CD4-positive, alpha-beta T cell treated with Interleukin-1 beta for 1 hour (primary cell): ENCODE results near the gene AKR1B1.

ENCODE experiments used
- DNase-seq, 2 donors: peaks; one replicate each; pipeline ENCODE4 v3.0.0-alpha.2; 2020 to 2022

AKR1B1 gene

DNA sequence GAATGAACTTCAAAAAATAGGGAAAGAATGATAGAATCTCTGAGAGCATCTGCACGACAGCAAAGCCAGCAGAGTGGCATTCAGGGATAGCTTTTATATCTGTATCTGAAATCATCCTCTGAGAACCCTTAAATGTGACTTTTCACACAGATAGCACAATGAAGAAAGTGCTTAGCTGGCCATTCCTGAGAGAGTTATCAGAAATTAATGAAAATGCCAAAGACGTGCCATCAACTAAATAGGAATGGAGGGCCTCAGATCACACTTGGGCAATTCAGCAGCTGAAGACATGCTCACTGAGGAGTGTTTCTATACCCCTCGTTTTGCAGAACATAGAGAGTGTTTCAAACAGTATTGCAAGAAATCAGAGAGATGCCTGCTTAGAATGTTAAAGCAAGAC, 51.6 kb downstream of the AKR1B1 start:
- no peak for DNase-seq

DNA sequence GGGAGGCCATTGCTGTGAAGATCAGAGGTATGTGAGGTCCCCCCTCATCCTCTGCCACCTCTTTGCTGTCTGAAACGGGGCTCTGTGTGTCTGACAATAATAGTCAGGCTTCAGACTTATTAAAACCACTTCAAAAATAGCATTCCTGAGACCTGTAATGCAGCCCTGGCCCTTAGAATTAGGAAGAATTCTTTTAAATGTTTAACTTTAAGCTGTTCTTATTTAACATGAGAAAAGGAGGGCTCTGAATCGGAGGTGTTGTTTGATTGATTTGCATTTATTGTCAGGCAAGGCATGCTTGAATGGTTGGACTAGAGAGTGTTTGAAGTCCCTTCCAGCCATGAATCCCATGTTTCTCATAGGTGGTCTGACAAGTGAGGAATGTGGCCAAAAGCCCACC, 52.5 kb downstream of the AKR1B1 start:
- DNase-seq, result no peak

DNA sequence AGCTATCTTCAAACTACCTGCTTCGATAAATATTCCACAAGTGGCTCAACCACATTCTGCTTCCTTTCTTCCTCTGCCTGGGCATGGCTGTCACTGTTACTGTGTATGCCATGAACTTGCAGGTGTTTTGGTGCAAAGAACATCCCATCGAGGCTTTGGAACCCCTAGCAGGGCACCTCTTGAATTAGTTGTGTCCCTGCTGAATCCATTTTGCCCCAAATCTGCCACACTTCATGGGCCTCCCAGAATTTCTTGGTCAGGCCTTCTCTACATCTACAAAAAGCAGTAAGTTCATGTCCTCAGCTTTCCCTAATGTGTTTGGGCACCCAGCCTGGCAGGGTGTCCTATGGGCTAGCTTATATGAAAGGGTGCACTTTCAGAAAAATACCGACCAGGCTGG, 53.6 kb downstream of the AKR1B1 start:
- no peak for DNase-seq

DNA sequence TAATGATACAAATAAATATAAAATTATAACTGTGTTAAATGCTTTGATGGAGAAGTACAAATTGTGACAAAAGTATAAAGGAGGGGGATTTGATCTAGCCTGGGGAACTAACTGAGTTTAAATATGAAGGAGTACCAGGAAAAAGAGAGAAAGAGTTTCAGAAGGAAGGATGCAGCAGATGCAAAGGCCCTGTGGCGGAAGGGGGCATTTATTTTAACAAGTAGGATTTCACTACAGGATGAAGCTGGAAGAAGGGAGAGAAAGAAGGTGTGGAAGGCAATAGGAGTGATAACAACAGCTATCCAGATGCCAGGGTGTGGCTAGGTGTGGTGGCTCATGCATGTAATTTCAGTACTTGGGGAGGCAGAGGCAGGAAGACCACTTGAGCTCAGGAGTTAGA, 55.8 kb downstream of the AKR1B1 start:
- no peak for DNase-seq

DNA sequence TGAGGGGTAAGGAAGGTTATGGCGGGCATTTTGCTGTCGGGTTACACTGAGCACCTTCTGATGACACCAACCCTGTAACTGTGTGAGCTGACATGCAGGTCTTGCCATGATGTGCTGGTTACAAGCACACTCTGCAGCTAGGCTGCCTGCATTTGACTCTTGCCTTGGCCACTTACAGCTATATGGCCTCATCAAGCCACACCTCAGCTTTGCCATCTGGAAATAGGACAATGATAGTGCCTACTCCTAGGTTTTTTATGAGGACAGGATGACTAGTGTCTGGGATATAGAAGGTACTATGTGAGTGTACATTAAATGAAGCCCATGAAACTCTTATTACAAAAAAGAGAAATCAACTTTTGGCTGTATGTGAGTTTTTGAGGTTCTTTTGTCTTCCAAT, 58.0 kb downstream of the AKR1B1 start:
- DNase-seq, result no peak

DNA sequence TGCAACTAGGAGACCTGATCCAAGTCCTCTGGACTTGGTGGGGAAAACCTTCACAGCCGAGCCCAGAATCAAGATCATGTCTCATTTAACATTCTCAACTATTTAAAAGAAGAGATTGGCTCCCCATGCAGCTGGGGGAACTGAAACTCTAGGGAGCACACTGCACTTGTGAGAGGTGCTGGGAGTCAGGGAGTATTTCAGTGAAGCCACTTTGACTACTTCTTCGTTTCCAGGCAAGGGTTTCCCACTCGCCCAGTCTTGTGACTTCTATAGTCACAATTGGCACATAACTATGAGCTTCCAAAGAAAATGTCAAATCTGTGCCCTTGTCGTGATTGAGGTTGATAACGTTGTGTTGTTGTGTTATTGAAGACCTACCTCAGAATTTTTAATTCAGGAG, 62.9 kb downstream of the AKR1B1 start:
- DNase-seq, result no peak

DNA sequence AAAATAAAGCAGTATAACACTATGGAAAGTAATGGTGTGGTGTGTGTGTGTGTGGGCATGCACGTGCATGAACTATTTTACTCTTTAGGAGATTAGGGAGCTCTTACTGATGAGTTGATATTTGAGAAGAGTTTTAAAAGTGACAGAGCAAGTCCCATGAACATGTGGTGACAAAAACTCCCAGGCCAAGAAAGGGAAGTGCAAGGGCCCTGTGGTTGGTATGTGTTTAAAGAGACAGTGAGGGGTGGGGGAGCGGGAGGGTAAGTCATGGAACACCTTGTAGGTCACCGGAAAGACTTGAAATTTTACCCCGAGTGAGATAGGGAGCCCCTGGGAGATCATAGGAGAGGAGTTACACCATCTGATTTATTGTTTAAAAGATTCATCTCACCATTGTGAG, 63.3 kb downstream of the AKR1B1 start:
- no peak for DNase-seq

DNA sequence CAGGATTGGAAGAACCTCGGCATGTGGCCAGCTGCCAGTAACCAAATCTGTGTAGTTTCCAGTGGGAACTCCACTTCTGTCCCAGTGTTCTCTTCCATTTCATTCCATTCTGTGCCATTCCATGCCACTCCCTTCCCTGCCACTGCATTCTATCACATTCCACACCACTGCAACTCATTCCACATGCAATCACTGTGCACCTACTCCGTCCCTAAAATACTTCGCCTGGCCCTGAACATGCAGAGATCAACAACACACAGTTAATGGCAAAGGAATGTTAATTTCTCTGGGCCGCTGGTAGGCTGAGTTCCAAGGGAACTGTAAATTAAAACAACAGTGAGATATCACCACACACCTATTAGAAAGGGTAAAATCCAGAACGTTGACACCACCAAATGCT, 64.8 kb downstream of the AKR1B1 start:
- DNase-seq, result no peak
